Measurements from ENCODE around the gene IL9R. TPM values are rescaled to one million over a fixed set of nuclear protein-coding genes. Genes with fewer than 3 reads are reported as not detected.

Gene IL9R
- total and polyA plus RNA-seq, 2 of the 4 experiments (the other 2 are of a cell fraction) = 0.05 TPM; not detected in 1

DNA sequence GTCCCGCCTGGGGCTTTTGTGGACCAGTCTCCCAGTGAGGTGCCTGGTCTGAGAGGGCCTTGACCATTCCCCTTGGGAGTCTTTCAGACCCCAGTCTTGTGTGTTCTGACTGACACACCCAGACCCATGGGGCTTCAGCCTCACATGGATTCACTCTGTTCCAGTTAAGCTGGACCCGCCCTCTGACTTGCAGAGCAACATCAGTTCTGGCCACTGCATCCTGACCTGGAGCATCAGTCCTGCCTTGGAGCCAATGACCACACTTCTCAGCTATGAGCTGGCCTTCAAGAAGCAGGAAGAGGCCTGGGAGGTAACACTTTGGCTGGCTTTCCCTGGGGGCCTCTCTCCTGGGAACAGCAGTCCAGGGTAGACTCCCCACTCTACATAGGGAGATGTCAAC, 6.8 kb downstream of the IL9R start:
- no peaks in the 10 kb centered on the region for H3K27me3 ChIP-seq (ENCODE audit: control insufficient read depth, insufficient read depth, low read length)
- H4K91ac ChIP-seq (ENCODE audit: insufficient read depth, low read depth, low read length) = no peak overlapping the region
- H3K56ac ChIP-seq (ENCODE audit: extremely low read depth, insufficient read depth, low read length) = no peak overlapping the region
- no peak overlapping the region for H3K27ac ChIP-seq (ENCODE audit: insufficient read depth, low read length)
- no peaks in the 10 kb centered on the region for H3K4me1 ChIP-seq (ENCODE audit: control insufficient read depth, insufficient read depth, low read length)
- ChIA-PET POLR2A (ENCODE audit: unreplicated experiment) (no interaction called here), CTCF (no interaction called here)
- no peak overlapping the region for H3K4me3 ChIP-seq (ENCODE audit: insufficient read depth, low read depth, low read length)
- H2AK9ac ChIP-seq (replicated peaks; ENCODE audit: low read depth, low read length, poor library complexity) = no peak overlapping the region
- no TSS peak for BruUV-seq (replicated peaks)
- no peak overlapping the region for H4K8ac ChIP-seq (ENCODE audit: low read depth in 2 of 2, low read length in 2 of 2)
- no peak overlapping the region for H4K5ac ChIP-seq (ENCODE audit: low read depth, low read length)
- no peak overlapping the region for H2BK5ac ChIP-seq (ENCODE audit: low read depth, low read length, poor library complexity, severe bottlenecking)
- H3K18ac ChIP-seq (ENCODE audit: low read depth, low read length) = no peak overlapping the region
- H3K36me3 ChIP-seq (ENCODE audit: control insufficient read depth, insufficient read depth, low read length) = no peaks in the 10 kb centered on the region
- no peak overlapping the region for H2BK120ac ChIP-seq (ENCODE audit: low read depth, low read length)
- no peak overlapping the region for H3K14ac ChIP-seq (replicated peaks; ENCODE audit: low read depth, low read length)
- in situ Hi-C loops (cut with MboI; ENCODE audit: low sequenced_read_pairs) (no loop called here), dilution Hi-C loops (cut with HindIII; ENCODE audit: low sequenced_read_pairs, unreplicated experiment) (no loop called here), intact Hi-C loops (cut with micrococcal nuclease) (no loop called here)
- TF ChIP-seq RCOR1 (IDR thresholded peaks at IDR 0.05; ENCODE audit: insufficient replicate concordance, low read length) (no peak), POLR2A (IDR thresholded peaks at IDR 0.05; ENCODE audit: low read depth, low read length) (no peak), MAFK (IDR thresholded peaks at IDR 0.05; ENCODE audit: low read depth, low read length) (no peak), SMC3 (IDR thresholded peaks at IDR 0.05; ENCODE audit: low read depth, low read length) (no peak), NFE2L2 (IDR thresholded peaks at IDR 0.05; ENCODE audit: low read depth, low read length) (no peak), FOS (IDR thresholded peaks at IDR 0.05; ENCODE audit: low read depth, low read length) (no peak), CHD1 (IDR thresholded peaks at IDR 0.05; ENCODE audit: low read depth, low read length) (no peak), BHLHE40 (IDR thresholded peaks at IDR 0.05; ENCODE audit: low read depth, low read length) (no peak), CEBPB (IDR thresholded peaks at IDR 0.05; ENCODE audit: low read depth, low read length) (no peak), MAZ (IDR thresholded peaks at IDR 0.05; ENCODE audit: borderline replicate concordance, low read depth, low read length) (no peak), RFX5 (IDR thresholded peaks at IDR 0.05; ENCODE audit: low read depth, low read length) (no peak)
- TF ChIP-seq, protein P1, sequence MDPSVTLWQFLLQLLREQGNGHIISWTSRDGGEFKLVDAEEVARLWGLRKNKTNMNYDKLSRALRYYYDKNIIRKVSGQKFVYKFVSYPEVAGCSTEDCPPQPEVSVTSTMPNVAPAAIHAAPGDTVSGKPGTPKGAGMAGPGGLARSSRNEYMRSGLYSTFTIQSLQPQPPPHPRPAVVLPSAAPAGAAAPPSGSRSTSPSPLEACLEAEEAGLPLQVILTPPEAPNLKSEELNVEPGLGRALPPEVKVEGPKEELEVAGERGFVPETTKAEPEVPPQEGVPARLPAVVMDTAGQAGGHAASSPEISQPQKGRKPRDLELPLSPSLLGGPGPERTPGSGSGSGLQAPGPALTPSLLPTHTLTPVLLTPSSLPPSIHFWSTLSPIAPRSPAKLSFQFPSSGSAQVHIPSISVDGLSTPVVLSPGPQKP (IDR thresholded peaks at IDR 0.05; ENCODE audit: borderline replicate concordance, low read depth, low read length) = no peak
- TF ChIP-seq, protein P2, sequence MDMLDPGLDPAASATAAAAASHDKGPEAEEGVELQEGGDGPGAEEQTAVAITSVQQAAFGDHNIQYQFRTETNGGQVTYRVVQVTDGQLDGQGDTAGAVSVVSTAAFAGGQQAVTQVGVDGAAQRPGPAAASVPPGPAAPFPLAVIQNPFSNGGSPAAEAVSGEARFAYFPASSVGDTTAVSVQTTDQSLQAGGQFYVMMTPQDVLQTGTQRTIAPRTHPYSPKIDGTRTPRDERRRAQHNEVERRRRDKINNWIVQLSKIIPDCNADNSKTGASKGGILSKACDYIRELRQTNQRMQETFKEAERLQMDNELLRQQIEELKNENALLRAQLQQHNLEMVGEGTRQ (IDR thresholded peaks at IDR 0.05; ENCODE audit: low read depth, low read length) = no peak
- no peak overlapping the region for H2BK15ac ChIP-seq (ENCODE audit: low read depth, low read length)
- no peaks in the 10 kb centered on the region for H3K79me1 ChIP-seq (ENCODE audit: low read depth in 1 of 2, low read length in 2 of 2)
- H2BK20ac ChIP-seq (ENCODE audit: low read depth, low read length) = no peak overlapping the region
- ATAC-seq (ENCODE audit: low read depth) = no peak
- WGBS, 2 experiments (ENCODE audit: extremely low coverage in 2 of 2, insufficient read length in 1 of 2) = 0% methylated on average over 1 of the region's 2 CpGs; no CpG with 5 or more reads in 1 of the 2 experiments
- H3K4ac ChIP-seq (ENCODE audit: low read depth, low read length) = no peak overlapping the region
- DNase-seq = no peak
- no peak overlapping the region for H3K9ac ChIP-seq (ENCODE audit: low read depth, low read length)
- H3K9me1 ChIP-seq (ENCODE audit: insufficient read depth, low read length) = no peaks in the 10 kb centered on the region
- no peak overlapping the region for H2AK5ac ChIP-seq (ENCODE audit: low read depth, low read length)
- peaks cover 3% of the 10 kb centered on the region; the same call in 1 of the 2 replicates for H3K9me3 ChIP-seq (ENCODE audit: control insufficient read depth, insufficient read depth, low read length)
- H4K20me1 ChIP-seq (ENCODE audit: insufficient read depth, low read length) = no peaks in the 10 kb centered on the region
- no peak overlapping the region for H3K23ac ChIP-seq (ENCODE audit: low read depth, low read length)
- H3K4me2 ChIP-seq (ENCODE audit: low read depth, low read length) = no peak overlapping the region
- H2AFZ ChIP-seq (replicated peaks; ENCODE audit: low read length, poor library complexity) = no peak overlapping the region
